Muscle layer of colon (tissue), 2 donors: ENCODE results near the gene HMG20A.

Source experiments
- H3K27ac ChIP-seq: one replicate; pipeline ENCODE4 v1.7.0; 2013; ENCODE audit warnings: low read depth, mild to moderate bottlenecking, low read length, moderate library complexity
- H3K27me3 ChIP-seq, 2 donors: one replicate each; pipeline ENCODE4 v1.7.0; 2013; ENCODE audit warnings: low read length in 2 of 2, mild to moderate bottlenecking in 2 of 2; ENCODE audit not compliant: insufficient read depth in 2 of 2, control insufficient read depth in 1 of 2
- H3K36me3 ChIP-seq: one replicate; pipeline ENCODE4 v1.7.0; 2013; ENCODE audit warnings: mild to moderate bottlenecking, low read length; ENCODE audit not compliant: insufficient read depth
- H3K4me1 ChIP-seq: one replicate; pipeline ENCODE4 v1.7.0; 2013; ENCODE audit warnings: mild to moderate bottlenecking, low read length; ENCODE audit not compliant: insufficient read depth
- H3K4me3 ChIP-seq, 2 donors: one replicate each; pipeline ENCODE4 v1.7.0; 2013; ENCODE audit warnings: low read length in 2 of 2, low read depth in 1 of 2, mild to moderate bottlenecking in 1 of 2, moderate library complexity in 1 of 2
- H3K9ac ChIP-seq: one replicate; pipeline ENCODE4 v1.7.0; 2013; ENCODE audit warnings: low read length
- H3K9me3 ChIP-seq: one replicate; pipeline ENCODE4 v1.7.0; 2013; ENCODE audit warnings: mild to moderate bottlenecking, low read length
- donor health status: abdominal sarcoma.
- donor health status: Adenocarcinoma of cecum.

HMG20A gene

GRCh38 chr15:77437264-77437663, 16.6 kb downstream of the HMG20A start:
- H3K4me1 ChIP-seq = peaks cover 15% of the 10 kb centered on the region
- H3K27me3 ChIP-seq = no peaks in the 10 kb centered on the region
- H3K9me3 ChIP-seq = no peaks in the 10 kb centered on the region
- H3K4me3 ChIP-seq = no peak overlapping the region
- H3K36me3 ChIP-seq = no peaks in the 10 kb centered on the region
- H3K27ac ChIP-seq = no peak overlapping the region
- no peak overlapping the region for H3K9ac ChIP-seq

- Histone ChIP-seq H3K4me3 (no peak overlapping the region), H3K4me1 (peaks cover 24% of the 10 kb centered on the region), H3K9ac (no peak overlapping the region), H3K27me3 (no peaks in the 10 kb centered on the region), H3K36me3 (no peaks in the 10 kb centered on the region), H3K27ac (no peak overlapping the region), H3K9me3 (no peaks in the 10 kb centered on the region)
Measured at GRCh38 chr15:77440378-77440999, 19.8 kb downstream of the HMG20A start.

- H3K36me3 ChIP-seq = no peaks in the 10 kb centered on the region
- no peaks in the 10 kb centered on the region for H3K9me3 ChIP-seq
- peaks cover 14% of the 10 kb centered on the region for H3K4me1 ChIP-seq
- H3K27ac ChIP-seq = no peak overlapping the region
- no peak overlapping the region for H3K9ac ChIP-seq
- no peaks in the 10 kb centered on the region for H3K27me3 ChIP-seq
- H3K4me3 ChIP-seq = no peak overlapping the region
Measured at GRCh38 chr15:77446840-77447390, 26.2 kb downstream of the HMG20A start.

- H3K36me3 ChIP-seq = peaks cover 5% of the 10 kb centered on the region
- peaks cover 24% of the 10 kb centered on the region for H3K4me1 ChIP-seq
- no peak overlapping the region for H3K9ac ChIP-seq
- no peaks in the 10 kb centered on the region for H3K9me3 ChIP-seq
- no peak overlapping the region for H3K4me3 ChIP-seq
- H3K27me3 ChIP-seq = no peaks in the 10 kb centered on the region
- no peak overlapping the region for H3K27ac ChIP-seq
Measured at GRCh38 chr15:77454265-77454664, 33.6 kb downstream of the HMG20A start.

GRCh38 chr15:77454951-77455350, 34.3 kb downstream of the HMG20A start:
- no peak overlapping the region for H3K9ac ChIP-seq
- H3K9me3 ChIP-seq = no peaks in the 10 kb centered on the region
- H3K27me3 ChIP-seq = no peaks in the 10 kb centered on the region
- H3K4me3 ChIP-seq = no peak overlapping the region
- peaks cover 8% of the 10 kb centered on the region for H3K36me3 ChIP-seq
- H3K4me1 ChIP-seq = peaks cover 24% of the 10 kb centered on the region
- H3K27ac ChIP-seq = no peak overlapping the region

- Histone ChIP-seq H3K4me3 (no peak overlapping the region), H3K36me3 (peaks cover 8% of the 10 kb centered on the region), H3K27ac (no peak overlapping the region), H3K4me1 (peaks cover 24% of the 10 kb centered on the region), H3K9me3 (no peaks in the 10 kb centered on the region), H3K27me3 (no peaks in the 10 kb centered on the region), H3K9ac (no peak overlapping the region)
Measured at GRCh38 chr15:77455696-77456321, 35.1 kb downstream of the HMG20A start.

GRCh38 chr15:77456746-77457145, 36.1 kb downstream of the HMG20A start:
- Histone ChIP-seq H3K36me3 (peaks cover 8% of the 10 kb centered on the region), H3K4me1 (peaks cover 24% of the 10 kb centered on the region), H3K27ac (no peak overlapping the region), H3K4me3 (no peak overlapping the region), H3K27me3 (no peaks in the 10 kb centered on the region), H3K9ac (no peak overlapping the region), H3K9me3 (no peaks in the 10 kb centered on the region)

- H3K27ac ChIP-seq = no peak overlapping the region
- no peak overlapping the region for H3K4me3 ChIP-seq
- H3K9me3 ChIP-seq = no peaks in the 10 kb centered on the region
- H3K4me1 ChIP-seq = peaks cover 24% of the 10 kb centered on the region
- H3K9ac ChIP-seq = no peak overlapping the region
- H3K27me3 ChIP-seq = no peaks in the 10 kb centered on the region
- H3K36me3 ChIP-seq = peaks cover 8% of the 10 kb centered on the region
Measured at GRCh38 chr15:77457191-77457904, 36.7 kb downstream of the HMG20A start.

- Histone ChIP-seq H3K27ac (no peak overlapping the region), H3K4me1 (peaks cover 24% of the 10 kb centered on the region), H3K9ac (no peak overlapping the region), H3K4me3 (no peak overlapping the region), H3K9me3 (no peaks in the 10 kb centered on the region), H3K27me3 (no peaks in the 10 kb centered on the region), H3K36me3 (peaks cover 8% of the 10 kb centered on the region)
Measured at GRCh38 chr15:77457905-77458265, 37.2 kb downstream of the HMG20A start.

- Histone ChIP-seq H3K9me3 (no peaks in the 10 kb centered on the region), H3K36me3 (peaks cover 13% of the 10 kb centered on the region), H3K4me3 (no peak overlapping the region), H3K4me1 (peaks cover 24% of the 10 kb centered on the region), H3K9ac (no peak overlapping the region), H3K27me3 (no peaks in the 10 kb centered on the region), H3K27ac (no peak overlapping the region)
Measured at GRCh38 chr15:77459031-77459430, 38.3 kb downstream of the HMG20A start.

- Histone ChIP-seq H3K9ac (no peak overlapping the region), H3K27me3 (no peaks in the 10 kb centered on the region), H3K36me3 (peaks cover 23% of the 10 kb centered on the region), H3K9me3 (no peaks in the 10 kb centered on the region), H3K27ac (no peak overlapping the region), H3K4me1 (peaks cover 12% of the 10 kb centered on the region), H3K4me3 (no peak overlapping the region)
Measured at GRCh38 chr15:77461486-77461885, 40.8 kb downstream of the HMG20A start.
